COLO668 (cell line): ENCODE measurements around the gene AKT1S1.
A peak's percentile ranks its signal among the peaks of the same experiment; 100 is the strongest.

Experiments
- DNase-seq: peaks from one replicate; lab custom pipeline; 2025; ENCODE audit not compliant: unreplicated experiment; lab: John Stamatoyannopoulos, UW

Gene AKT1S1

DNA sequence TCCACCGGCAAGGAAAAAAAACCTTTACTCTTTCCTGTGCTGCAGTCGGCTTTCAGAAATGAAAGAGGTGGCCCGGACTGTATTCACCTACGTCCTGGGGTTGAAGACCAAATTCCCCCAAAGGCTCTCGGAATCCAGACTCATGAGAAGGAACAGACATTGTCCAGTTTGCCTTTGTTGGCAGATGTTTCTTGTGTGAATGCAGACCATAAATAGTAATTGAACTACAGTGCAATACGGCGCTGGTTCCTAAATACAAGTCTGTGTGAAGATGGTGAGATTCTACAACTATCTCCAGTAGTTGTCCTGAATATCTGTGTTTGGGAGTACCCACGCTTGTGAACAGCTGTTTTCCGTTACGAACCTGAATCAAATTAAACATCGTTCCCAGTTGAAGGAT is 37.4 kb downstream of the AKT1S1 start:
- DNase-seq = no peak

DNA sequence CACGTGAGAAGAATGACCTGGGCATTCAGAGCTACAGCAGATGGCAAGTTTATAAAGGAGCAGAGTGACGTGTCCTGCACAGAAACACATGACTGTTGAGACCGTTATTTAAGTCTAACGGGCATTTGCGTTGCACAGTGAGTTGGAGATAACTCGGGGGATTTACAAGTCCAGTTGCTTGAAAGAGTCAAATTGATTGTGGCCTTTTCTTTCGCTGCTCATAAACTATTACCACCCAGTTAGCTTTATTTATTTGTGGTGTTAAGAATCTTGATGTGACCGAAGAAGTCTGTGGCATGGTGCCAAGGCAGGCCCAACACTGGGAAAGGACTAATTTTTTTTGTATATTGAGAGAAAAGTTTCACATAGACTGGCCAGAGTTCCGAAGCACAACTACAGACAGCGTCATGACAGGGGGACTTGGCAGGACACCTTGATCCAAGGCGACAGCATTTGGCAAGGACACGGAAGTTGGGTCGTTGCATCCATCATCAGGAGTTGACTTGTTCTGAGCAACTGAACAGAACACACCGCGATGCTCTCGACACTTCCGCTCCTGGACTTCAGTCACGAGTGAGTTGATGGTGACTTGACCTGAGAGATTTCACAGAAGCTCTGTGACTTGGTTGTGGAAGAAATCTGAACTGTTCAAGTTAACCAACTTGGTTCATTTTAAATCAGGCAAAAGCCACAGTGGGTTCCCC is 38.1 kb downstream of the AKT1S1 start:
- DNase-seq = no peak

DNA sequence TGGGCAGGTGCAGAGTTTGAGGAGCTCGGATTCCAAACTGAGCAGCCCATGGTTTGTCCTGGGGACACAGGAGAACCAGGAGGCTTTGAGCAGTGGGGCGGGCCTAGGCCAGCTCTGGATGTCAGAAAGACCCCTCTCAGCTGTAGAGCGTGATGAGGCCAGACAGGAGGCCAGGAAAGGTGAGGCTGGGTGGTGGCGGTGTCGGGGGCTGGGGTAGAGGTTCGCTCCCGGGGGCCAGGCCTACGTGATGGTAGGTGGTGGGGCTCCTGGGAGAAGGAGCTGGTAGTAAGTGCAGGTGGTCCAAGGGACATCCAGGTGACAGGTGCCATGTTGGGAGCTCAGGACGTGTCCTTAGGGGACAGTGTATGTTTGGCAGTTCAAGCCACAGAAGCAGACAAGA is 39.7 kb downstream of the AKT1S1 start:
- DNase-seq = no peak

DNA sequence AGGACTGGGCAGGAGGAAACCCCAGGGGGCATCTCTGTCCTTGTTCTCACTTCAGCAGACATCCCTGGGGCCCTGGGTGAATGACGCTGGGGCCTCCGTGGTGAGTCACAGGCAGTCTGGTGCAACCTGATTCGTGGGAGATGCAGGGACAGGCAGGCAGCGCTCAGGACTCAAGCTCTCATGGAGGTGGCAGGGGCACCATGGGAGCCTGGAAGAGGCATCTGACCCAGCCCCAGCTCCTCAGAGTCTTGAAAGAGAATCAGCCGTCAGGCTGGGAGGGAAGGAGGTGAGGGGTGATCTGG is 40.2 kb downstream of the AKT1S1 start:
- DNase-seq = no peak

DNA sequence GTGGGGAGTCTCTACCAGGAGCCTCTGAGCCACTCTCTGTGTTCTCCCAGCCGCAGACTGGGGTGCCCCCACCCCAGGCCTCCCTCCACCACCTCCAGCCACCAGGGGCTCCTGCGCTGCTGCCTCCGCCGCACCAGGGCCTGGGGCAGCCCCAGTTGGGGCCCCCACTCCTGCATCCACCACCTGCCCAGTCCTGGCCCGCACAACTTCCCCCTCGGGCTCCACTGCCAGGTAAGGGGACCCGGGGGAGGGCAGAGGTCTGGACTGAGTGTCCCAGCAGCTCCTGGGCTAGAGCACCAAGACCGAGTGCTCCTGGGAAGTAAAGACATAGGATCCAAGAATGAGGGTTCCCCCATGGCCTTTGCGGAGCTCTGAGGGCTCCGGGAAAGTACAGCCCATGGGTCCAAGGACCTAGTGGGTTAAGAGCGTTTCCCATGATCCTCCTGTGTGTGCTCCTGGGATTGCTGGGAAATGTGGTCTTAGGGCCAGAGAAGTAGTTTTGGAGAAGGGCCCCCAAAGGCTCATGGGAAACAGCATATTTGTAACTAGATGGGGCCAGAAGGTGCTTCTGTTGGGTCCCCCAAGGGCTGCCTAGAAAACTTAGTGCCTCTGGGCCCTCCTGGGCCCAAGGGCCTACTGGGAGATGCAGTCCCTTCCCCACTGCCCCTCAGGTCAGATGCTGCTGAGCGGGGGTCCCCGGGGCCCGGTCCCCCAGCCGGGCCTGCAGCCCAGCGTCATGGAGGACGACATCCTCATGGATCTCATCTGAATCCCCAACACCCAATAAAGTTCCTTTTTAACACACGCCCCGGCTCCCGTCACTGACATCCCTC is 40.8 kb downstream of the AKT1S1 start:
- no peak for DNase-seq

DNA sequence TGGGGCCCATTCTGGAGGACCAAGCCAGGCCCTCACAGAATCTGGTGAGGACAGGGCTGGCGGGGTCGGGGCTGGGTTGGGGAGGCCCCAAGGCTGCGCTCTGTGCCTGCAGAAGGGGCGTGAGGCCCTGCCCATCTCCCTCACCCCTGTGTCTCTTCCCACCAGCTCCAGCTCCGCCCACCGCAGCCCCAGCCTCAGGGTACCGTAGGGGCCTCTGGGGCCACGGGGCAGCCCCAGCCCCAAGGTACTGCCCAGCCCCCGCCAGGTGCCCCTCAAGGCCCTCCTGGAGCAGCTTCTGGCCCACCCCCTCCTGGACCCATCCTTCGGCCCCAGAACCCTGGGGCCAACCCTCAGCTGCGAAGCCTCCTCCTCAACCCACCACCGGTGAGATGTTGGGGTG is 41.6 kb downstream of the AKT1S1 start:
- DNase-seq = no peak

DNA sequence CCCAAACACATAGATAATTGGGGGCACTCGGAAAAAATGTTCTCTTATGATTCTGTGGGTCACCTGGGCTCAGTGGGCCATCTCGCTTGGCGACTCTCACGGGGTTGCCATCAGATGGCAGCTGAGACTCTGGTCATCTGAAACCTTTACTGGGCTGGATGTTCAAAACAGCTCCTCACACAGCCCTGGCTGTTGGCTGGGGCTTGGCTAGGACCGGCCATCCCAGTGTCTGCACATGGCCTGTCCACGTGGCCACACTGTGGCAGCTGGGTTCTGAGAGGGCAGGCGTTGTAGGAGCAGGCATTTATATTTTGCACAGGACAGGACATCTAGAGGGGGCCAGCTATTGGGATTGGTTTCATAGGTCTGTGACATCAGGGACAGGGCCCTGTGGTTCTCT is 43.6 kb downstream of the AKT1S1 start:
- DNase-seq = no peak

DNA sequence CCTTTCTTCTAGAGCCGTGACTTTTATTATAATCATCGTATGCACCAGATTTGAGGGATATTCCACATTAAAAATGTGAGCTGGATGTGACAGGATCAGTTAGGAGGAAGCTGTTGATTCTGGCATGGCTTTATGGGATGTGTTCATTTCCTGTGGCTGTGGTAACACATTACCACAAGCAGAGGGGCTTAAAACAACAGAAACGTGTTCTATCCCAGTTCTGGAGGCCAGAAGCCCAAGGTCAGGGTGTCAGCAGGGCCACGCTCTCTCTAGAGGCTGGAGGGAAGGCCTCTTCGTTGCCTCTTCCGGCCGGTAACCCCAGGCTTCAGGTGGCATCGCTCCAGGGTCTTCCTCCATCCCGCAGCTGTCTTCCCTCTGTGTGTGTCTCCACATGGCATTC is 44.6 kb downstream of the AKT1S1 start:
- DNase-seq = no peak

DNA sequence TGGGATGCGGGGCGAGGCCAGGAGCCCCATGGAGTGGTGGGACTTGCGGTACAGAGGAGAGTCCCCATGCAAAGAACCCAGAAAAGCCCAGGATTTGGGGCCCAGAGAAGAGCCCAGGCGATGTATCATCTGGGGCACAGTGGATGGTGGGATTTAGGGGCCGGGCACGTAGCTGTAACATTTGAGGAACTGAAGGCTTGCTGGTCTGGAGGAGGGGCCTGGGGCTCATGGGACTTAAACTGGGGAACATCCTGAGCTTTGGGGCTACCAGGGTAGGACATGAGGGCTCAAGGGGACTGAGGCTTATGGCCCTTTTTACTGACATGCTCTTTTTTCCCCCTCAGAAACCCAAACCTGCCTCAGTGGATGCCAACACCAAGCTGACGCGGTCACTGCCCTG is 45.6 kb downstream of the AKT1S1 start:
- DNase-seq = no peak

DNA sequence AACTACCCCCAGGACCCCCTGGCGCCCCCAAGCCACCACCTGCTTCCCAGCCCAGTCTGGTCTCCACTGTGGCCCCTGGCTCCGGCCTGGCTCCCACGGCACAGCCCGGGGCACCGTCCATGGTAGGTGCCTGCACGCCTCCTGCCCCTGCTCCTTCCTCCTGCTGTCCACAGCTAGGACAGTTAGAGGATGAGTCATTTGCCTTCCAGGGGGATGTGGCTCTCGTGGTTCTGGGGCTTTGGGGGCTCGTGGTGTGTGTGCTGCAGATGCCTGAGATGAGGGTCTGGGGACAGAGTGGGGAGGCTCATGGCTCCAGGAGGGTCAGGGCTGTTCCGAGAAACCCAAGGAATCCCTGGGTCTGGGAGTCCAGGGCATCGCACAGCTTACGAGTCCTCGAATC is 46.4 kb downstream of the AKT1S1 start:
- DNase-seq = no peak

DNA sequence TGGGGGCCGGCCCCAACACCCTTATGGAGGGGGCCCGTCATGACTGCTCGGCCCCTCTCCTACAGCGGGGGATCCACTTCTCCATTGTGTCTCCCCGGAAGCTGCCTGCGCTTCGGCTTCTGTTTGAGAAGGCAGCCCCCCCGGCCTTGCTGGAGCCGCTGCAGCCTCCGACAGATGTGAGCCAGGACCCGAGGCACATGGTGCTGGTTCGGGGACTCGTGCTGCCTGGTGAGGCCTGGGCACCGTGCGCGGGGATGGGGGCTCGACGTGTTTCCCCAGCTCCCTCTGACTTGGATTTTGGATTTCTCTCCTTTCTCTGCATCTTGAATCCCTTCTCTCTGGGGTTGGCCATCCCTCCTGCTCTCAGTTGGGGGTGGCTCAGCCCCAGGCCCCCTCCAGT is 47.4 kb downstream of the AKT1S1 start:
- DNase-seq = no peak

DNA sequence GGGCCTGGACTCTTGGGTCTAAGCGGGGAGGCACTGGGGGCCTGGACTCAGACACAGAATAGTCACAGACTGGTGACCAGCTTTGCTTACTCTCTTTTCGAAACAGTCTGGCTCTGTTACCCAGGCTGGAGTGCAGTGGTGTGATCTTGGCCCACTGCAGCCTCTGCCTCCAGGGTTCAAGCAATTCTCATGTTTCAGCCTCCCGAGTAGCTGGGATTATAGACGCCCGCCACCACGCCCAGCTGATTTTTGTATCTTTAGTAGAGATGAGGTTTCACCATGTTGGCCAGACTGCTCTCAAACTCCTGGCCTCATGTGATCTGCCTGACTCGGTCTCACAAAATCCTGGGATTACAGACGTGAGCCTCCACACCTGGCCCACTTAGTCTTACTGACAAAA is 48.0 kb downstream of the AKT1S1 start:
- DNase-seq = no peak

DNA sequence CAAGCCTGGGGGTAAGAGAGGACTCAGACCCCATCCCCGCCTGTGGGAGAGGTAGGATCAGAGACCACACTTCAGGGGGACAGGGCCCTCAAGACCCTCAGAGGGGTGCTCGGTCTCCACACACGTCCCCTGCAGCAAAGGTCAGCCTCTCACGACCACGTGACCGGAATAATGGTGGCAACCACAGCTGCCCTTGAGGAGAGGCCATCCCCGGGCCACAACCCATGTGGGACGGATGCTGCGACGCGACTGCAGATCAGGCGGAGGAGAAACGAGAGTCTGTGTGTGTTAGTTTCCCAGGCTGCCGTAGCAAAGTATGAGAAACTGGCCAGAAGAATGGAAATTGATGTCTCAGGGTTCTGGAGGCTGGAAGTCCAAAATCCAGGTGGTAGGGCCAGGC is 50.1 kb downstream of the AKT1S1 start:
- DNase-seq = no peak

DNA sequence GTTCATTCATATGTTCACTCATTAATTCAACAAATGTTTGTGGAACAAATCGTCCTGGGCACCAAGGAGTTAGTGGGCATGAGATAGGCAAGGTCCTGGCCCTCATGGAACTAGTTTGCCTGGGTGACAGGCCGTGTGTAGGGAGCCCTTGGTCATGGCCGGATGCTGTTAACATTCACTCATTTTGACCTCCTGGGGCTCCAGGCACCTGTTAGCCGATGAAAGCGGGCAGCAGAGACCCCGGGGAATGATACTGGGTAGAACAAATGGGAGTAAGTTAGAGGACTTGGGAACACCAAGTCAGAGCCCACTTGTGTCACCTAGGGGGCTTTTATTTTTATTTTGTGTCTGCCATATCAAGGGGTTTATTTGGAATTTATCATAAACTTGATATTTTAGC is 52.5 kb downstream of the AKT1S1 start:
- DNase-seq = no peak

DNA sequence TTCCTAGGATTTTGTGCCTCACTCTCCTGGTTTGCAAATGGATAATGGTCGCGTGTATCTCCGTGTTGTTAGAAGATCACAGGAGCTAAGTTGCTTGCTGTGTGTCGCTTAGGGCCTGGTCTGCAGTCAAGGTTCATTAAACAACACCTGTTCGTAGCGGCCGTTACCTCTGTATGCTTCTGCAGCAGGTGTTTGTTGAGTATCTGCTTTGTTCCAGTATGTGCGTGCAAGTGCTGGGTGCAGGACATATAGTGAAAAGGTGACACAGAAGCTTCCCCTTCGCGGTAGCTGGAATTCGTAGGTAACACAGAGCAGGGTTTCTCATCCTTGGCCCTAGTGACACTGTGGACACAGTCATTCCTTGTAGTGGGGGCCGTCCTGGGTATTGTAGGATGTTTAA is 53.7 kb downstream of the AKT1S1 start:
- DNase-seq = peak; percentile 86

DNA sequence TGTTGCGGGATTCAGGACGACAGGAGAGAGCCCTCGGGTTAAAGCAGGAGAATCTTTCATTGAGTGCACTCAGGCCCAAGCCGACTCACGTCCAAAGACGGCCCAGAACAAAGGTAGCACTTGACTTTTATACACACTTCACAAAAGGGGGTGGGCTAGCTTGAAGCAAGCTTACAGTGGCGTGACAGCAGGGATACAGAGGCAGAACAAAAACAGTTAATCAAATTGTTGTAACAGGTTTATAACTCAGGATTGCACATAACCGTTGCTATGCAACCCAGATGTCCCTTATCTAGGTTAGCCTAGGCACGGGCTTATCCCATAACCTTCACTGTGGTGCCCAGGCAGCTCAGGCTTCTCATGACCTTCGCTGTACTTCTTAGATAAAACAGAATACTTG is 57.0 kb downstream of the AKT1S1 start:
- peak; percentile 60 for DNase-seq

DNA sequence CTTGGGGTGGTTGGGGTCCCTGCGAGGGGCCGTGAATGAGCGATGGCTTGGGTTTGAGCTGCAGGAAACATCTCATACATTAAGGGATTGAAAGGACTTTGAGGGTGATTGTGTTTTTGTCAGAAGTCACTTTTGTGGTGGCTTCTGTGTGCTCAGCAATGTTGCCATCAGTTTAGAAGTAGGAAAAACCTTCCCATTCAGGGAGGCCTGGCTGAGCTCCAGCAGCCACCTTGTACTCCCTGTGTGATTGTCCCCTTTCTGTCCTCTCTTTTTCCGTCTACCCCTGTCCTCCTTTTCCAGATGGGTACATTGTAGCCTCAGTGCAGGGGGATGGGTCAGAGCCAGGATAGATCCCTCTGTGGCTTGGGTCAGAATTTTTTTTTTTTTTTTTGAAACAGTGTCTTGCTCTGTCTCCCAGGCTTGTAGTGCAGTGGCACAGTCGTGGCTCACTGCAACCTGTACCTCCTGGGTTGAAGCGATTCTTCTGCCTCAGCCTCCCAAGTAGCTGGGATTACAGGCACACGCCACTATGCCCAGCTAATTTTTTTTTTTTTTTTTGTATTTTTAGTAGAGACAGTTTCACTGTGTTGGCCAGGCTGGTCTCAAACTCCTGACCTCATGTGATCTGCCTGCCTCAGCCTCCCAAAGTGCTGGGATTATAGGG is 57.6 kb downstream of the AKT1S1 start:
- peak; percentile 37 for DNase-seq
